Stimulated activated CD4-positive, alpha-beta T cell treated with anti-CD3 and anti-CD28 coated beads, TNF-alpha, amount 100 ng/mL, for 1 hour (primary cell): ENCODE measurements around the gene CYP4F12.
A peak's percentile ranks its signal among the peaks of the same experiment; 100 is the strongest.

Source experiments
- DNase-seq, 3 donors: peaks; one replicate each; pipeline ENCODE4 v3.0.0-alpha.2; 2020; ENCODE audit warnings: low read depth in 3 of 3, low spot score in 1 of 3

CYP4F12 gene, protein sequence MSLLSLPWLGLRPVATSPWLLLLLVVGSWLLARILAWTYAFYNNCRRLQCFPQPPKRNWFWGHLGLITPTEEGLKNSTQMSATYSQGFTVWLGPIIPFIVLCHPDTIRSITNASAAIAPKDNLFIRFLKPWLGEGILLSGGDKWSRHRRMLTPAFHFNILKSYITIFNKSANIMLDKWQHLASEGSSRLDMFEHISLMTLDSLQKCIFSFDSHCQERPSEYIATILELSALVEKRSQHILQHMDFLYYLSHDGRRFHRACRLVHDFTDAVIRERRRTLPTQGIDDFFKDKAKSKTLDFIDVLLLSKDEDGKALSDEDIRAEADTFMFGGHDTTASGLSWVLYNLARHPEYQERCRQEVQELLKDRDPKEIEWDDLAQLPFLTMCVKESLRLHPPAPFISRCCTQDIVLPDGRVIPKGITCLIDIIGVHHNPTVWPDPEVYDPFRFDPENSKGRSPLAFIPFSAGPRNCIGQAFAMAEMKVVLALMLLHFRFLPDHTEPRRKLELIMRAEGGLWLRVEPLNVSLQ

DNA sequence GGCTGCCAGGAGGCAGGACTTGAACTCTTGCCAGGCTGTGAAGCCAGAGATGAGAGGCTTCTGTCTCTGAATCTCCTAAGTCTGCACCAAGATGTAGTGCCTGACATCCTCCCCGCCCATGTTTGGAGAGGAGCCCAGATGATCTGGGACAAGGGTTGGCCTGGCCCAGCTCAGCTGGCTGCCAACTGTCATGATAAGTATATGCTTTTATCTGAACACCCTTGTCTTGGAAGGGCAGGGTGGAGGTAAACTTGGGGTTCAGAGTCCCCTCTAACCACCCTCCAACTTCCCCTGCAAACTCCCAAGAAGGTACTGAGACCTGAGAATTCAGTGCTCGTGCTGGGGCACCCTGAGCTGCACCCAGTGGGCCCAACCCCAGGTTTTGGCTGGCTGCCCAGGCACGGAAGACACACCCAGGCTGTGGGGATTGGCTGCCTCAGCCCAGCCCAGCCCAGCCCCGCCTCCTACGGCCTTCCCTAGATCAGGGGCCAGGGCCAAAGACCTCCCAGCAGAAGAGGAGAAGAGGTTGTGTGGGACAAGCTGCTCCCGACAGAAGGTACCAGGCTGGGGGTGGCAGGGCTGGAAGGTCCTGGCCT, at the start of gene CYP4F12:
Gene CYP4F12 (plus strand): TSS at position 508 of the 596 bp plus-strand sequence. CDS start 443 bp downstream, outside the sequence.
- no peak for DNase-seq

DNA sequence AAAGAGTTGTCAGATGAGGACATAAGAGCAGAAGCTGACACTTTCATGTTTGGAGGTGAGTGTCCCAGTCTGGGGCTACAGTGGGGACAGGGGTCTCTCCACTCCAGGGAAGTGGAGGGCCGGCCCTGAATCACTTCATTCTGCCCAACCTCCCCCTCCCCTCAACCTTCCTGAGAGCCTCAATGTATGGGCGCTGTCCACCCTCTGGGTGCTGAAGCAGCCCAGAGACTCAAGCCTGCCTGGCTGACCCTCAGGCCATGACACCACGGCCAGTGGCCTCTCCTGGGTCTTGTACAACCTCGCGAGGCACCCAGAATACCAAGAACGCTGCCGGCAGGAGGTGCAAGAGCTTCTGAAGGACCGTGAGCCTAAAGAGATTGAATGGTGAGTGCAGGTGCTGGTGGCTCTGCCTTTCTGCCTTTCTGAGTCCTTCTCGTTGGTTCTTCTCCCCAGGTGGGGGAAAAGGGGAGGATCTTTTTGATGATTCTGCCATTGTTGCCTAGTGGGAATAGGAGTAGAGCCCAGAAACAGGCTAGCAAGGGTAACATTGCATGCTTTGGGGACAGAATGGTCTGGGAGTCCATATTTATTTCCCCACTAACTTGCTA, 49.1 kb upstream of the CYP4F12 start:
- DNase-seq = no peak

DNA sequence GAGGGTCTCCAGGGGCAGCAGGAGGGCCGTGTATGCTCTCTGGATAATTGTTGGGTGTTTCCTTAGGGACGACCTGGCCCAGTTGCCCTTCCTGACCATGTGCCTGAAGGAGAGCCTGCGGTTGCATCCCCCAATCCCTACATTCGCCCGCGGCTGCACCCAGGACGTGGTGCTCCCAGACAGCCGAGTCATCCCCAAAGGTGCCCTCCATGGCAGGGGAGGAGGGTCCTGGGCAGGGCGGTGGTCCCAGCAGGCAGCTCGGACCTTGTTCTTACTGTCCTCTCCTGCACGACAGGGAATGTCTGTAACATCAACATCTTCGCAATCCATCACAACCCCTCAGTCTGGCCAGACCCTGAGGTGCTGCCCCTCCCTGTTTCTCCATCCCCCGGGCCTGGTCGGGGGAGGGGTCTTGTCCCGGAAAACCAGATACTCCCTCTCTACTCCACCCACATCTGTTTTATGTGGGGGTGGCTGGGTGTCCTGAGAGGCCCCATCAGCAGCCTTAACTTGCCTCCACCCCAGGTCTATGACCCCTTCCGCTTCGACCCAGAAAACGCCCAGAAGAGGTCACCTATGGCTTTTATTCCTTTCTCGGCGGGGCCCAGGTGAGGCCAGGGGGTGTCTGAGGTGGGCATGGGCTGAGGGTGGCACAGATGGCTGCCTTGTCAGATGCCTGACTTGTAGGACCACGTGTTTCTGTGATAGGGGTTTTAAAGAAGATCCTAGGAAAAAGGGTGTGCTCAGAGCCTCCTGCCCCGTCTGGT, 44.5 kb upstream of the CYP4F12 start:
- no peak for DNase-seq

DNA sequence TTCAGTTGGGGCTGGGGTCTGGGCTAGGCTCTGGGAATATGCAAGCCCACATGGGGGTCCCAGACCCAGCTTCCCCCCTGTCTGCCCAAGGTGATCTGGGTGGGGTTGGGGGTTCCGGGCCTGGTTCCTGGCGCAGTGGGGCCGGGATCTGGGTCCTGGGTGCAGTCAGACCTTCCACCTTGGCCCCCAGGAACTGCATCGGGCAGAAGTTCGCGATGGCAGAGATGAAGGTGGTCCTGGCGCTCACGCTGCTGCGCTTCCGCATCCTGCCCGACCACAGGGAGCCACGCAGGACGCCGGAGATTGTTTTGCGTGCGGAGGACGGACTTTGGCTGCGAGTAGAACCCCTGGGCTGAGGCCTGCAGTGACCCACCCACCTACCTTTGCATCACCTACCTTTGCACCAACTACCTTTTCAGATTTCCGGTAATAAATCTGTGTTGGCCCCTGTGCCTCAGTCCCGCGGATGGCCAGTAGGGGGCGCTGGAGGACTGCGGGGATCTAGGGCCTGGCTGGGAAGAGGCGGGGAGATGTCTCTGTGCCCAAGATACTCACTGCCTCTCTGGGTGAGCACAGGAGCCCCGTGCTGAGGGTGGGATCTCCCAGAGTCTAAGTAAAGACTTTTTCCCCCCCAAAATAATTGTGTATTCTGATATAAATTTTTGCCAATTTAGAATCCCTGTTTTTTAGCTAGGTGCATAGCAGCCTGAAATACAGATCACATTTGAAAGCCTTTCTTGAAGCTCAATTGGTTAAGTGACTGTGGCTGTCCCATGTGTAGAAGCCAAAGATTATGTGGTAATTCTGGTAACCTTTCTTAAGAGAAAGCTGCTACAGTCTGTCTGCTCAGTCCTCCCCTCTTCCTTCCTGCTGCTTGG, 43.6 kb upstream of the CYP4F12 start:
- peak; percentile 72 to 94 (median 85) for DNase-seq

DNA sequence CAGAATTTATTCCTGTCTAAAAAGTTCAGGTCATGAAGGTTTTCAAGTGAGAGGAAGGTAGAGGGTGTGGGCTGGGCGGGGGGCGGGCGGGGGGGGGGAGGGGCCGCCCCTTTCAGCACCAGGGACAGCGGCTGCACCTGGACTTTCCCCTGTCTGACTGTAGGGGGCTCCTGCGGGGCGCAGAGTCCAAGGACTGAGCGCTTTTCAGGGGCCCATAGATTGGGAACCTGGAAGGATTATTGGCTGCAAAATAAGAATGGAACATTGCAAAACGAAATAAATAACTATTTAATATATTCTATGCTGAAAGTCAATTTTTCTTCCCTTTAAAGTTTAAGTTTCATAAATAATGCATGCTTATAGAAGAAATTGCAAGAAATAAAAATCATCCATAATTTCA, 41.1 kb upstream of the CYP4F12 start:
- DNase-seq = no peak

DNA sequence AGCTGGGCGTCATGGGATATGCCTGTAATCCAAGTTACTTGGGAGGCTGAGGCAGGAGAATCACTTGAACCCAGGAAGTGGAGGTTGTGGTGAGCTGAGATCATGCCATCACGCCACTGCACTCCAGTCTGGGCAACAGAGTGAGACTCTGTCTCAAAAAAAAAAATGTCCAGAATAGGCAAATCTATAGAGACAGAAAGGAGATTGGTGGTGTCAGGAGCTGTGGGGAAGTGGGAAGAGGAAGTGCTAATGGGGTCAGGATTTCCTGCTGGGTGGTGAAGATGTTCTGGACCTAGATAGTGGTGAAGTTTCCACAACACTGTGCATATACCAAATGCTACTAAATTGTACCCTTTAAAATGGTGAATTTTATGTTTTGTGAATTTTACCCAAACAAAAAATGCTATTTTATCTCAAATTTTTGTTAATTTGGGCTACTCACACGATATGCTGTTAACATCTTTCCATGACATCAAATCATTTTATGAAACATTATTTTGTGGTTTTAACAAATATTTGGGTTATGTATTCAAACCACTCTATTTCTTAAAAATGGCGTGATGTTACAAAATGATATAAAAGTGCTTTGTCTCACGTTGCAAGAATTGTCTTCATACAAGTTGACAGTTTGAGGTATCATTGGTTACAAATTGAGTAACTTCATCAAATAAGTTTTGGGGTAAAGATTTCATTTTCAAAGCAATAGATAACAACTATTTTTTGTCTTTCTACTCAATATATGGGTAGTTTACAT, 39.6 kb upstream of the CYP4F12 start:
- DNase-seq = no peak

DNA sequence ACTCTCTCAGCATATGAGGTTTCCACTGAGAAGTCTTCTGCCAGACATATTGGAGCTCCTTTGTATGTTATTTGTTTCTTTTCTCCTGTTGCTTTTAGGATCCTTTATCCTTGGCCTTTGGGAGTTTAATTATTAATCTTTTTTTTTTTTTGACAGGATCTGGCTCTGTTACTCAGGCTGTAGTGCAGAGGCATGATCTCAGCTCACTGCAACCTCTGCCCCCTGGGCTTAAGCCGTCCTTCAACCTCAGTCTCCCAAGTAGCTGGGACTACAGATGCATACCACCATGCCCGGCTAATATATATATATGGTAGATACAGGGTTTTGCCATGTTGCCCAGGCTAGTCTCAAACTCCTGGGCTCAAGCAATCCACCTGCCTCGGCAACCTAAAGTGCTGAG, 38.8 kb upstream of the CYP4F12 start:
- DNase-seq = no peak

DNA sequence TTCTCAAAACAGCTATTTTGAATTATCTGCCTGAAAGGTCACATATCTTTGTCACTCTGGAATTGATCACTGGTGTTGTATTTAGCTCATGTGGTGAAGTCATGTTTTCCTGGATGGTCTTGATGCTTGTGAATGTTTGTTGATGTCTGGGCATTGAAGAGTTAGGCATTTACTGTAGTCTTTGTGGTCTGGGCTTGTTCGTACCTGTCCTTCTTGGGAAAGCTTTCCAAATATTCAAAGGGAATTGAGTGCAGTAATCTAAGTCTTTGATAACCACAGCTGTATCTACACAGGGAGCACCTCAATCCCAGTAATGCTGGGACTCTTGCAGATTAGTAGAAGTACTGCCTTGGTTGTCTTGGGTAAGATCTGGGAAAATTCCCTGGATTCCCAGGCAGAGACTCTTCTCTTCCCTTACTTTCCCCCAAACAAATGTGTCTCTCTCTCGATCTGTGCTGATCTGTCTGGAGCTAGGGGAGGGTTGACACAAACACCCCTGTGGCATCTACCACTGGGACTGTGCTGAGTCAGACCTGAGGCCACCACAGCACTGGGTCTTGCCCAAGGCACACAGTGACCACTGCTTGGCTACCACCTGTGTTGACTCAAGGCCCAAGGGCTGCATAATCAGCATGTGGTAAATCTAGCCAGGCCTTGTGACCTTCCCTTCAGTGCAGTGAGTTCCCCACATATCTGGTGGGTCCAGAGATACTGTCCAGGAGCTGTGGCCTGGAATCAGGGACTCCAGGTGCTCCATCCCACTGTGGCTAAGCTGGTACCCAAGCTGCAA, 37.7 kb upstream of the CYP4F12 start:
- no peak for DNase-seq

DNA sequence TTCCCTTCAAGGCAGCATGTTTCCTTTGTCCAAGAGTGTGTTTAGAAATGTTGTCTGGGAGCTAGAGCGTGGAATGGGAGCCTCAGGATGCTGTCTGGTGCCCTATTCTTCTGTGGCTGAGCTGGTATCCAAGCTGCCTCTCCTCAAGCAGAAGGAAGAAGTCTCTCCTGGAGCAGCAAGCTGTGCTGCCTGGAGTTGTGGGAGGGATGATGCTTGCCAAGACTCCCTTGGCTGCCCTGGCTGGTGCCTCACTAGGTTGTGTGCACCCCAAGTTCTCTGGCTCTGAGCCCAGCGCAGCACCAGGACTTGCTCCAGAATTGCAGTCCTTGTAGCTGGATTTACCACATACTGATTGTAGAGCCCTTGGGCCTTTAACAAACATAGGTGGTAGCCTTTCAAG, 36.9 kb upstream of the CYP4F12 start:
- DNase-seq = no peak

DNA sequence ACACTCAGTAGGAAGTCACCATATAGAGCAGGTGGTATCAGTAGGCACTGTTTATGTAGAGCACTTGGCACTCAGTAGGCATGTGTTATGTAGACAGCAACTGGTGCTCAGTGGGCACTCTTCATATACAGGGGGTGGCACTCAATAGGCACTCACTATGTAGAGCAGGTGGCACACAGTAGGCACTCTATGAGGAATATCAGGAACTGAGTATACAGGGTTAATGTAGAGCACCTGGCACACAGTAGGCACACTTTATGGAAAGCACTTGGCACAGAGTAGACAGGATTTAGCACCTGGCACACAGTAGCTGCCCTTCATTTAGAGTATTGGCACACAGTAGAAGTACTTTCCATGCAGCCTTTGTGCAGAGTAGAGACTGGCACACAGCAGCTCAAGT, 33.3 kb upstream of the CYP4F12 start:
- no peak for DNase-seq

DNA sequence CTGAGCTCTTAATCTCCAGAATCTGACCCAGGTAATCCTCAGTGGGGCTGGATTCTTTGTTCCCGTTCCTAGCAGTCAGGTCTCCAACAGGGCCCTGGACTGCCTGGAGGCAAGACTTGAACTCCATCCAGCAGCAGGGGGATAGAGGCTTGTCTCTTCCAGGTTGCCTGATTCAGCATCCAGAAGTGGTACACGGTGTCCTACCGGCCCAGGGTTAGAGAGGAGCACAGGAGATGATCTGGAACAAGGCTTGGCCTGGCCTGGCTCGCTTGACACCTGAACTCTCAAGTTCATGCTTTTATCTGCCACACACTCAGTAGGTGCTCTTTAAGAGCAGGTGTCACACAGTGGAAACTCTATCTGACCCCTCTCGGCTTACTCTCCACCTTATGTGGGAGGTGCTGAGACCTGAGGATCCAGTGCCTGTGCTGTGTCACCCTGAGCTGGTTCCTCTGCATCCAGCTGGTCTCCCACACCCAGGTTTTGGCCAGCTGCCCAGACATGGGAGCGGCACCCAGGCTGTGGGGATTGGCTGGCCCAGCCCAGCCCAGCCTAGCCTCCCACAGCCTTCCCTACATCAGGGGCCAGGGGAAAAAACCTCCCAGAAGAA, 32.5 kb upstream of the CYP4F12 start, which contains the start of gene CYP4F3:
Gene CYP4F3 (plus strand): TSS at position 604 of the 610 bp plus-strand sequence. CDS start 519 bp downstream, outside the sequence.
- no peak for DNase-seq

DNA sequence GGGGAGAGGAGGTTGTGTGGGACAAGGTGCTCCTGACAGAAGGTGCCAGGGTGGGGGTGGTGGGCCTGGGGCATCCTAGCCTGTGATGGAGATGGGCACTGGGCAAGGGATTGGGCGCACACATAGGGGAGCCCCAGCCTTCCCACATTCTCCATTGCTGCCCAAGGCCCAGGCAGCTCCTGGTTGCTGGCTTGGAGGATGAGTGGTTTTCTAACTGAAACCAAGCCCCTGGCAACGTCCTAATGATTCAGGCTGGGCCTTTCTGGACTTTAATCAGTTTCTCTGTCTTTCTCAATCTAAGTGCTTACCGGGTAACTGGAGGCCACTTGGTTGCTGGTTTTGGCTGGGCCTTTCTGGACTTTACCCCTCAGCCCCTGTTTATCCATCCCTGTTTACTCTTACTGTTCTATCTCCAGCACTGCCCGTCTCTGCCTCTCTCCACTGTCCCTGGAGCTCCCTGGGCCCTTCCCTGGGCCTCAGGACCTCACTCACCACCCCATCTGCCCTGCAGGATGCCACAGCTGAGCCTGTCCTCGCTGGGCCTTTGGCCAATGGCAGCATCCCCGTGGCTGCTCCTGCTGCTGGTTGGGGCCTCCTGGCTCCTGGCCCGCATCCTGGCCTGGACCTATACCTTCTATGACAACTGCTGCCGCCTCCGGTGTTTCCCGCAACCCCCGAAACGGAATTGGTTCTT, 31.8 kb upstream of the CYP4F12 start:
- no peak for DNase-seq

DNA sequence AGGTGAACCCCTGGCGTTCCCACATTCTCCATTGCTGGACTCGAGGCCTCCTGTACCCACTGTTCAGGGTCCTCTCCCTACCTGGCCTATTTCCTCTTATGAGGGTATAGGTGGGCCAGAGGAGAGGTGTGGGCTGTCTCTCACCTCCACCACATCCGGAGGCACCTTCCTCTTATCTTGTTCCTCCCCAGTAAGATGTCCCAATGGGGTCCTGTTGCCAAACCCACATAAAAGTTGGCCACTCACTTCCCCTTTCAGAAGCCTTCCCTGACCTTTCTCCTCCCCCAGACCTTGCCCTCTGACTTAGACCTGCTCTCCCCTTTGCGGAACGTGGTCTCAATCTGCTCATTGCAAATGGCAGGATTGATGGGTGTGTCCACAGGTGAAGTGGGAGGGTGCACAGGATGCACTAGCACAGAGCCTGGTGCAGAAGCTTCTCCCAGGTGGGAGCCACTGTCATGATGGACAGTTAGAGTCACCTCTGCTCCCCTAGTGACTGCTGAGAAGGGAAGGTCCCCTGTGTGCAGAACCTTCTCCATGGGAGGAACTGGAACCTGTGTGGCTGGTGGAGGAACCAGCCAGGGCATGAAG, 30.9 kb upstream of the CYP4F12 start:
- no peak for DNase-seq

DNA sequence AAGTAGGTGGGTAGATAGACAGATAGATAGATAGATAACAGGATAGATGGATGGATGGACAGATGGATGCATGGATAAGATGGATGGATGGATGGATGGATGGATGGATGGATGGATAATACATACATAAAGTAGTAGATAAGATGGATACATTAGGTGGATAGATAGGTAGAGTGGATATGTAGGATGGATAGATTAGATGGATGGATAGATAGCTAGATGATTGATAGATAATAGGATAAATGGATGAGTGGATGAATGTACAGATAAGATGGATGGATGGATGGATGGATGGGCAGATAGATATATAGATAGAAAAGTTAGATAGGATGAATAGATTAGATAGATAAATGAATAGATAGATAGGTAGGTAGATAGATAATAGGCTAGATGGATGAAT, 30.1 kb upstream of the CYP4F12 start:
- DNase-seq = no peak

DNA sequence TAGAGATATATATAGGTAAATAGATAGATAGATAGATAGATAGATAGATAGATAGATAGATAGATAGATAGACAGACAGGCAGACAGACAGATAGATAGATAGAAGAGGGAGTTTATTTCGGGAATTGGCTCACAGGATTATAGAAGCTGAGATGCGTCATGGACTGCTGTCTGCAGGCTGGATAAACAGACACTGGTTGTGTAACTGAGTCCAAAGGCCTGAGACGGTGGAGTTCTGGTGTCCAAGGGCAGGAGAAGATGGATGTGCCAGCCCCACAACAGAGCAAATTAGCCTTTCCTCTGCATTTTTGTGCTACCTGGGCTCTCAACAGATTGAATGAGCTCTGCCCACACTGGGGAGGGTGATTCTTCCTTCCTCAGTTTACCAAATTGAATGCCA, 29.5 kb upstream of the CYP4F12 start:
- DNase-seq = no peak

DNA sequence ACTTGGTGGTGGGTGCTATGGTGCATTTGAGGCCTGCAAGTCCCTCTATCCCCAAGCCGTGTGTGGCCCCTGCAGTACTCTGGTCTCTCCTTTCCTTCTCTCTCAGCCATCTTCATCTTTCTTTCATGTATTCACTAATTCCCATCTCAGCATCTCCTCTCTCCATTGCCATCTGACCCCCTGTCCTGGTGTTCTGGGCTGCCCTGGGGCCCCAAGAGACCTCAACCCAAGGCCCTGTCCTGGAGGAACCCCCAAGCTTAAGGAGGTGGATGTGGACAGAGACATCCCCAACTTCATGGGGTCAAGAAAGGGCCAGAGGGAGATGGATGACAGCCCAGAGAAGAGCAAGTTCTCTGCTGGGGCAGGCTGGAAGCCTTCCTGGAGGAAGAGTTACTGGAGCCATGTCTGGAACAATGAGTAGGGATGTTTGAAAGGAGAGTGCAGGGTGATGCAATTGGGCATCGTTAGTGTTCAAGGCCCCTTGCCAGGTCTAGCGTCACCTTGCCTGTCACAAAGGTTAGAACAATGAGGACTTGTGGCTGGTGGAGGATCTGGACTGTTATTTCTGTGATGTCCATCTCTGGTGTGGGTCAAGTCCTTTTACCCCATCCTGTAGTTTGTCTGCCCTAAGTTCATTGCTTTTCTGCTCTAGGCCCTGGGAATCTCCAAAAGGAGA, 28.7 kb upstream of the CYP4F12 start:
- DNase-seq = no peak

DNA sequence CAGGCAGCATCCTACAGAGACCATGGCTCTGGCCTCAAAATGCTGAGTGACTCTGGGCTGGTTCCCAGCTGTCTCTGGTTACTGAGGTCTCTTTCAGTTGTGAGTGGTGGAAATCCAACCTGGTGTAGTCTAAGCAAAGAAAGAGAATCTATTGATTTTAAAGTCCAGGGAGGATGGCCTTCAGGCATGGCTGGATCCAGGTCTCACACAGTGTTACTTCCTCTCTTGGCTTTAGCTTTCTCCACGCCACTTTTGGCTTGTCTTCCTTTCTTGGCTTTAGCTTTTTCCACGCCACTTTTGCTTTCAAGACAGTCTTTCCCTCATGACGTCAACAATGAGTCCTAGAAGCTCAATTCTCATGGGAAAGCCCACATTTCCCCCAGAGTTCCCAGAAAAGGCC, 28.1 kb upstream of the CYP4F12 start:
- DNase-seq = no peak
